ENCODE results near the gene MYOZ3.

The MYOZ3 gene

DNA sequence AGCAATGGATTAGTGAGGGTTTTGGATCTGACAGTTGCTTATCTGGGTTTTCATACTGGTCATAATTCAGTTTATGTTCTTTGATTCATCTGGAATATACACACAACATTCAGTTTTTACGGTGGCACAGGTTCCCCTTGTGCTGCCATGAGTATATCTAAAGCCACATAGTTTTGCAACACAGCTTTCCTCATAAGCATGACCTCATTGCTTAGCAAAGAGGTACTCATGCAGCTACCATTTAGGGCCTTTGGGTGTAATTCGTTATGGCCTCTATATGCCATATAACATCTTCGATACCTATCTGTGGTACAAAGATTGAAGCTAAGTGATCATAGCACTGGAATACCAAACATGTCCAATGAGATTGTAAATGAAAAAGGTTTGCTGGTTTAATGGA lies 42.7 kb downstream of the MYOZ3 start:
- Histone ChIP-seq H3K4me1 (ENCODE audit: control insufficient read depth, insufficient read depth, low read length) (peaks cover 5% of the 10 kb centered on the region), H3K9me3 (ENCODE audit: control insufficient read depth, low read length) (no peaks in the 10 kb centered on the region), H3K4me3 (ENCODE audit: insufficient read depth, low read depth, low read length) (no peak overlapping the region), H3K36me3 (ENCODE audit: control insufficient read depth, insufficient read depth, low read length) (no peaks in the 10 kb centered on the region), H3K27ac (ENCODE audit: insufficient read depth, low read depth, low read length, poor library complexity, severe bottlenecking) (no peak overlapping the region), H3K27me3 (ENCODE audit: control insufficient read depth, insufficient read depth, low read length, poor library complexity, severe bottlenecking) (no peaks in the 10 kb centered on the region)
- 90 to 92% methylated on average over 3 of the region's 3 CpGs for WGBS, 2 experiments

DNA sequence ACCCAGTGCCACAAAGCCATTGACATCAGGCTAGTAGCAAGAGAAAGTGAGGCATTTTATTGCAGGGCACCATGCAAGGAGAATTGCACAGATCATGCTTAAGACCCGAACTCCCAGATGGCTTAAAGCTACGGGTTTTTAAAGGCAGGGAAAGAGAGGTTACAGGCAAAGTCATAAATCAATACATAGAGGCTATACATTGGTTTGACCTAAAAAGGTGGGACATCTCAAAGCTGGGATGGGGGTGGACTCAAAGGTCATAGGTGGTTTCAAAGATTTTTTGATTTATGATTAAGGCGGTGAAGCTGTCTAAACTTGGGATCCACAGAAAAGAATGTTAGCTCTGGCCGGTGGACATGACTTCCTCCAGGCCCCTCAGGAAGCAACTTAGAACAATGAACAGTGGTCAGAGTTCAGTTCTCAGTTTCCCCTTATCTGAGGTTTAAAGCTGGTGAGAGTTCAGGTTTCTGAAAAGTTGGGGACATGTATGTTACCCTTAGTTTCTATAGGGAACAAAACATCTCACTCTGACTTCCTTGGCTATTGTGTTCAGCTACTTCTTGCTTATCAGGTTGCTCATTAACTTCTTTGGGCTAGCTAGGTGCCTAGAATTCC lies 45.8 kb downstream of the MYOZ3 start:
- Histone ChIP-seq H3K9me3 (ENCODE audit: control insufficient read depth, low read length) (no peaks in the 10 kb centered on the region), H3K4me1 (ENCODE audit: control insufficient read depth, insufficient read depth, low read length) (no peaks in the 10 kb centered on the region), H3K36me3 (ENCODE audit: control insufficient read depth, insufficient read depth, low read length) (peaks cover 13% of the 10 kb centered on the region), H3K4me3 (ENCODE audit: insufficient read depth, low read depth, low read length) (no peak overlapping the region), H3K27ac (ENCODE audit: insufficient read depth, low read depth, low read length, poor library complexity, severe bottlenecking) (no peak overlapping the region), H3K27me3 (ENCODE audit: control insufficient read depth, insufficient read depth, low read length, poor library complexity, severe bottlenecking) (no peaks in the 10 kb centered on the region)
- 96 to 97% methylated on average over 4 of the region's 4 CpGs for WGBS, 2 experiments

DNA sequence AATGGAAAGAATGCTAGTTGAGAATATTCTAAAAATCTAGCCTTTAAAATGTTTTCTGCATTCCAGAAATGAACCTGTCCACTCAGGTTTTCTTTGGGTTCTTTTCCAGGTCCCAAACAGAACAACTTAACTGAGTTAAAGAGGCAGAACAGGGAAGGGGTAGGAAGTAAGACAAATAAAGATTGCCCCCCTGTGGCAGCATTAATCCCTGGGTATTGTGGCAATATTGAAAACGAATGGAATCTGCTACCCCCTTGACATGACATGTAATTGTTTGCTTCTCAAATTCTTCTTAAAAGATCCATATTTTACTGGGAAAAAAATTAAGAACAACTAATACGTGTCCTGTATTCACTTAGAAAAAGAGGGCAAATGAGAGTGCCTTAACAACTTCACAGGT lies 49.1 kb downstream of the MYOZ3 start:
- 58 to 88% methylated on average over 1 to 2 of the region's 2 CpGs for WGBS, 2 experiments
- H3K36me3 ChIP-seq (ENCODE audit: control insufficient read depth, insufficient read depth, low read length) = peaks cover 26% of the 10 kb centered on the region
- H3K27me3 ChIP-seq (ENCODE audit: control insufficient read depth, insufficient read depth, low read length, poor library complexity, severe bottlenecking) = no peaks in the 10 kb centered on the region
- no peaks in the 10 kb centered on the region for H3K4me1 ChIP-seq (ENCODE audit: control insufficient read depth, insufficient read depth, low read length)
- H3K9me3 ChIP-seq (ENCODE audit: control insufficient read depth, low read length) = no peaks in the 10 kb centered on the region
- H3K27ac ChIP-seq (ENCODE audit: insufficient read depth, low read depth, low read length, poor library complexity, severe bottlenecking) = no peak overlapping the region
- no peak overlapping the region for H3K4me3 ChIP-seq (ENCODE audit: insufficient read depth, low read depth, low read length)

DNA sequence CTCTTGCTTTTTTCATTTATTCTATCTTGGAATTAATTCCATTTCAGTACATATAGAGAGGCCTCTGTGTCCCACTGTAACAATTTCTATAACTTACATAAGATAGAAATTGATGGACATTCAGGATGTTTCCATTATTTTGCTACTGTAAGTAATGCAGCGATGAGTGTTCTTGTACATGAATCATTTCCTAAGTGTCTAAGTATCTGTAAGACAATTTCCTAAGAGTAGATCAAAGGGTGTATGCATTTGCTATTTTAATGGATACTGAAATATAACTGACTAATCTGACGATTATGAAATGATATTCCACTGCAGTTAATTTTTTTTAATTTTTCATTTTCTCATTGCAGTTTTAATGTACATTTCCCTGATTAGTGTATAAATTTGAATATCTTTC lies 62.8 kb downstream of the MYOZ3 start:
- 100% methylated on average over 1 of the region's 2 CpGs for whole genome bisulfite sequencing, 2 experiments
- no peak overlapping the region for H3K4me3 ChIP-seq (ENCODE audit: insufficient read depth, low read depth, low read length)
- H3K36me3 ChIP-seq (ENCODE audit: control insufficient read depth, insufficient read depth, low read length) = peaks cover 11% of the 10 kb centered on the region

More for the DNA sequence above, 62.8 kb downstream of the MYOZ3 start:
- H3K4me1 ChIP-seq (ENCODE audit: control insufficient read depth, insufficient read depth, low read length) = no peaks in the 10 kb centered on the region
- H3K27ac ChIP-seq (ENCODE audit: insufficient read depth, low read depth, low read length, poor library complexity, severe bottlenecking) = no peak overlapping the region
- H3K9me3 ChIP-seq (ENCODE audit: control insufficient read depth, low read length) = no peaks in the 10 kb centered on the region
- H3K27me3 ChIP-seq (ENCODE audit: control insufficient read depth, insufficient read depth, low read length, poor library complexity, severe bottlenecking) = no peaks in the 10 kb centered on the region
